HG03469 (cell line): ENCODE data around the gene EHD3.

Experiments
- ATAC-seq: cut with Tn5 transposase; IDR thresholded peaks from one replicate; pipeline ENCODE4 v1.9.1; 2021; ENCODE audit warnings: mild to moderate bottlenecking, moderate library complexity, moderate number of reproducible peaks; ENCODE audit not compliant: unreplicated experiment

Gene EHD3

DNA sequence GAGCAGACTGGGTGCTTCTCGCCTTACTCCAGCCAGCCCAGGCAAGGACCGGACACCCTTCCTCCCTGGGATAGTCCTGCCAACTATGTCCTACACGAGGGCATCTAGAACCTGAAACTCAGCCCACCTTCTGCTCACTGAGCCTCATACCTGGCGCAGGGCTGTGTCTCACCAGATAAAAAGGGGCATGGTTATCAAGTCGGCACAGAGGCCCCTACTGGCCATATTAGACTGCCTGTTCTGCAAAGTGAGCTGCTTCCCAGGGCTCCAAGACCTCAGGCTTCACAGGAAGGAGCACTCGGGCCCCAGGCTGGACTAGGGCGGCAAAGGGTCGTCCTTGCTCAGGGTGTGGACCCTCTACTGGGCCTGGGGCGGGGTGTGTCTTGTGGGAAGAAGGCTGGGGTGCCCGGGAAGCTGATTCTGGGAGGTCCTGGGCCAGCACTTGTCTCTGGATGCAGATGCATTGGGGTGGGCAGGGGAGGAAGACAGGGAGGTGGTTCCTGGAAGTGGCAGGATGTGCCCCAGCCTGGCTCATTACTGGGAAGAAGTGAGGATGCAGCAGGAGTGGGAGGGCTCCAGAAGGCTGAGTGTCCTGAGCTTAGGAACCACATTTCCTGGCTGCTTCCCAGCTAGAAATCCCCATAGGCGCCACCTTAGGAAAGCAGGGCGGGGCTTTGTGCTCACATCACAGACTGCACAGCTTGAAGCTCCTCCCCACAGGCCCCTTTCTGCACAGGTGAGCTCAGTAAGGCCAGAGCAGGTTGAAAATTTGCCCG lies 19.6 kb downstream of the EHD3 start:
- ATAC-seq, result no peak

DNA sequence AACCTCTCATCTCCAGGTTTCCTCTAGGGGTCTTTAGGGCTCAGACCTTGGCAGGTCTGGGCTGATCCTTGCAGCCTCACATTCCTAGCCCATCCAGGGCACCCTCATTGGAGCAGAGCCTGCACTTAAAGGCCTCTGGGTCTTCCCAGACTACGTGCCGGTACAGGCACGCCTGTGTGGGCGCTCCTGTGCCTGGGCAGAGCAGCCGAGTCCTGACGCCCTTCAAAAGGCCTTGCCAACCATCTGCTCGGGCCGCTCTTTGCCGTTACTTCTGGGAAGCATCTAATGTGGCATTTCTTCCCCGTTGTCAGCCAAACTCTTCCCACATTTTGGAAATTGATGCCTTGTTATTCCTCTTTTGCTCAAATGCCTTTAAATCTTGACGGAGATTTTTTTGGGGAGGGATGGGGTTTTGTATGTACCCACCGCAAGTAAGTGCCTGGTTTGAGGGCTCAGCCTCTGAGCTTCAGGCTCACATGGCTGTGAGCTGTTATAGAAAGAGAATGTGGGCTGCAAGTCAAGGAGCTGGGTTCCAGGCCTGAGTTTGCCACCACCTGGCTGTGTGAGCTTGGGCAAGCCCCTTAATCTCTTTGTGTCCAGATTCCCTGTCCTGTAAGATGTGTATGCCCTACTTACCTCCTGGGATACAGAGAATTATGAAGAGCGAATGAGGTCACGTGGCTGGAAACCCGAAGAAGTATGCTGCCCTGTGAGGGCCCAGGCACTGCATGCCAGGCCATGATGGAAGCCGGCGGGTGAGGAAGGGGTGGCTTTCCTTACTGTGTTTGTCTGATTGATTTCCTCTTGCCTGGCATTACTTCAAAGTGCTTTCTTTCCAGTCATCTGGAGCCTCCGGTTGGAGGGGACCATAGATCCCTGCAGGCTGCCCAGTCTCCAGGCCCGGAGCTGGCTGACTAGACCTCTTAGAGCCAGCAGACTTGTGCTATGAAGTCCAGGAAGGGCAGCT lies 20.6 kb downstream of the EHD3 start:
- ATAC-seq, result no peak

DNA sequence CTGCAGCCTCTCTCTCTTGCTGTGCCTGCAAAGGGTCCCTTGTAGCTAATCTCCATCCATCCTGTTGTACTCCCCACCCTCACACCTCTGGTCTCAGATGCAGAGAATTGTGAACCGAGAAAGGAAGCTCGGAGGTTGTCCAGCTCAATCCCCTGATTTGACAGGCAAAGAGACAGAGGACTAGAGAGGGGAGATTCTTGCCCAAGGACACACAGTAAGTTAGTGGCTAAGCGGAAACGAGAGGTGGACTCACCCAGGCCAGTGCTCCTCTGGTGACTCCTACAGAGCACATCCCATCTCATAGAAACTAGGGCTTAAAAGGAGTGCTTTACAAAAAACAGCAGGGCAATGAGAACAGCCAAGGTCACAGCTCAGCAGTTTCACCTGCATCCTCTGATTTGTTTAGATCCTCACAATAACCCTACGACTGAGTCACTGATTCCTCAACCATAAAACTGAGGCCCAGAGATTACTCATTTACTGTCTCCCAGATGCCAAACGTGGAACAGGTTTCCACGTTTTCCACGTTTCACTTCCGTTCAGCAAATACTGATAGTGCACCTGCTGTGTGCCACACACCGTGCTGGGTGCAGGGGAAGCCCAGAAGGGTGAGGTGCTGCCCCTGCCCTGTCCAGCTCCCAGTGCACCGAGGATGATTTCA lies 22.1 kb downstream of the EHD3 start:
- peak; percentile 67 for ATAC-seq

DNA sequence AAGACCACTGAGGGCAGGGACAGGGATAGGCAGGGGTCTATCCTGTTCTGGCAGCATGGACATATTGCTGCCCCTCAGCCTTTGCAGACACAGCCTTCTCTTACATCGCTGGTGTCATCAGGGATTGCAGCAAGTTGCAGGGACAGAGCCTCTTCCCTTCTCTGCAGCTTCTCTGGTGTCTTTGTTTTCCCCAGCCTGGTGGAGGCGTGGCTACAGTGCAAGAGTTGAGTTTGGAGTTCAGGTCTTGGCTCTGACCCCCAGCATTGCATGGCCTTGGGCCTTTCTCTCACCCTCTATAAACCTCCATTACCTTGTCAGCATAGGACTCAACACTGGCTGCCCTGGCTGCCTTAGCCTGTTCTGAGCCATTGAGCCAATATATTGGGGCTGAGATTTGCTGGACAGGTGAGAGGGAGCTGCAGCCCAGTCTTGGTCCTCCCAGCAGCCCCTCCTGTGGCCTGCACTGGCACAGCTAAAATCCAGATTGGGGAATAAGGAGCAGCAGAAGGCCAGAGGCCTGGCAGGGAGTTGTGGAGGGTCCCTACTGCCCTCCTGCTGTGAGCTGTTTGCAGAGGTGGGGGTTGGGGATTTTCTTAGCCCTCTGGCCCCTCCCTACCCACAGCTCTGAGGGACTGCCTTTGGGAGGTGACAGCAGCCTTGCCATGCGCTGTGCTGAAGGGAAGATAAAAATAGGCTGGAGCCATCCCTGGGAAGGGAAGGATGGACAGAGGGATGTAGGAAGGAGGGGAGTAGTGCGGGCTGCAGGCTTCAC lies 22.8 kb downstream of the EHD3 start:
- no peak for ATAC-seq

DNA sequence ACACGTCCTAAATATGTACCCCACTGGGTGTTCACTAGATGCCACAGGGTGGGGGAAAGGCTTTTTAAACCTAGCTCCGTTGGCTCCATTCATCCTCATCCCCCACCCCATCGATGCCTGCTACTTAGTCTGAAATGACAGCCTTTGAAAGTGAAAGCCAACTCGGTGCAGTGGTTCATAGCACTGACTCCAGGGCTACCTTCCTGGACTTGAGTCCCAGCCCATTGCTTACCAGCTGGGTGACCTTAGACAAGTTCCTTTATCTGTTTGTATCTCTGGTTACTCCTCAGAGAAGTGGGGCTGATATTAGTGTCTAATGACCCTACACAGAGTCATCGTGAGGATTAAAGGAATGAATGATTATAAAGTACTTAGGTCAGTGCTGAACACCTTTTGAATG lies 24.4 kb downstream of the EHD3 start:
- ATAC-seq, result peak; percentile 28

DNA sequence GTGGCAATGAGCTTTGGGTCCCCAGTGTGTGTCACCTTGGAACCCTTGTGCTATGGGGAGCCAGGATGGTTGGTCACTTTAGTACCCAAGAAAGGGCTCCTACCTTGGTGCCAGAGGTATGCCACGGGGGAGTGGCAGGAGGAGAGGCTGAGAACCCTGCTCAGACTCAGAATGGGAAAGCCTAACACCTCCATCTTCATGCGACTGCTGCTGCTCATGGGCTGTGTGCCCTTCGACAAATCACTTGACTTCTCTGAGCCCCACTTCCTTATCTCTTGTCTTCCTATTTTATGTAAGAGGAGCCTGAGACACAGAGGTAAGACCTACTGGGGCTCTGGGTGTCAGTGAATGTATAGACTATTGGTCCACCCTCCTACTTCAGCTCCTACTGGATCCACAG lies 25.1 kb downstream of the EHD3 start:
- no peak for ATAC-seq

DNA sequence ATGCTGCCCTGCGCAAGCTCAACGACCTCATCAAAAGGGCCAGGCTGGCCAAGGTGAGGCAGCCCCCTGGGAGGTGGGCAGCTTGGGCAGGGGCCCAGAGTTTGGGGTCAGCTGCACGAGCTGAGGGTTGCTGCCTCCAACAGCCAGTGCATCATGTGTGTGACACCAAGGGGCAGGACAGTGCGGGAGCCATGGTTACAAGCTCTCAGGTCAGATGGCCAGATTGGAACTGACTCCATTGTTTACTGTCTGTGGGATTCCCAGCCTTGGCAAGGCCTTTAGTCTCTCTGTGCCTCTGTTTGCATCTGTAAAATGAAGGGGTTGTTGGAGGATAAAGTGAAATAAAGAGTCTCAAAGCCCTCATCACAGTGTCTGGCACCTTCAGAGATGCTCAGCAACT lies 26.9 kb downstream of the EHD3 start:
- no peak for ATAC-seq

DNA sequence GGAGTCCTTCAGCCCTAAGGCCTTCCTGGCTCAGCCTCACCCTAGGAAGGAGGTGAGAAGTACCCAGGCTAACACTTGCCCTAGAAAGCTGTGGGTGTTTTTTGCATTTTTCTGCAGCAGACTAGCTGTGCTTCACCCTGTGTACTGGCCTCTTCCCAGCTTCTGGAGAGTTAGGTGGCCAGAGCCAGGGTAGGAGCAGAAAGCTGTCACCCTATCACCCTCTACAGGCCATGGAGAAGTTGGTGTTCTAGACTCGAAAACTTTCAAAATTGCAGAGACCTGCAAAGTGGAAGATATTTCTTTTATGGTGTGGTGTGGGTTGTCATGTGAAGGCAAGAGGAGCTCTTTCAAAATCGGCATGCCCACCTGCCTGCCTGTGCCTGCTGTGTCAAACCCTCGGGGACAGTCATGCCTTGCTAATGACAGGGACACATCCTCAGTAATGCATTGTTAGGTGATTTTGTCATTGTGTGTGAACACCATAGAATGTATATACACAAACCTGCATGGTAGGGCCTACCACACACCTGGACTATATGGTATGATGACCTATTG lies 29.8 kb downstream of the EHD3 start:
- ATAC-seq, result no peak

DNA sequence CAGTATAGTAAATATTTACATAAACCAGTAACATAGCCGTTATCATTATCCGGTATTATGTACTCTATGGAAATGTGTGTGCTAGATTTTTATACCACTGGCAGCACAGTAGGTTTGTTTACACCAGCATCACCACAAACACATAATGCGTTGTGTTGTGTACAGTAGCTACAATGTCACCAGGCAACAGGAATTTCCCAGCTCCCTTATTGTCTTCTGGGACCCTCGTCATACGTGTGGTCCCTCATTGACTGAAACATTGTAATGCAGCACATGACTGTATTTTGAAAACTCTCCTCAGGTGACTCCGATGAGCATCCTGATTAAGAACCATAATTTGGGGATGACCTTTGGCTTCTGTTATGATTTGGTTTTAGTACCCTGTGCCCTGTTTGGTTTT lies 31.3 kb downstream of the EHD3 start:
- ATAC-seq, result no peak

DNA sequence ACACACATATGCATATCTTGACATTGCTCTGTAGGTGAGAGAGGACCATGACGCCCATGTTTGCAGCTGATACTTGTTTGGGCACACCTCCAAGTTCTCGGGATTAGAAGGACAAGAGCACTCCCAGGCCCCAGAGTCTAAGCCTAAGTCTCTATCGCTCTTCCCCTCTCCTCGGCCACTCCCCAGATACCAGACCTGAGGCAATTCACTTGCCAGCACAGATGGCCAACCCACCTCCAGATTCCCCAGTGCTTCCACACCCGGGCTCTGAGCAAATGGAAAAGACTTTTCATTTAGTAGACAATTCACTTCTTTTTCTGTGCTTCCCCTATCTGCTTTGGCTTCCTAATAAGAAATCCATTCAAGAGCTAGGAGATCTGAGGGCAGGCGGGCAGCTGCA lies 32.9 kb downstream of the EHD3 start:
- ATAC-seq, result no peak

DNA sequence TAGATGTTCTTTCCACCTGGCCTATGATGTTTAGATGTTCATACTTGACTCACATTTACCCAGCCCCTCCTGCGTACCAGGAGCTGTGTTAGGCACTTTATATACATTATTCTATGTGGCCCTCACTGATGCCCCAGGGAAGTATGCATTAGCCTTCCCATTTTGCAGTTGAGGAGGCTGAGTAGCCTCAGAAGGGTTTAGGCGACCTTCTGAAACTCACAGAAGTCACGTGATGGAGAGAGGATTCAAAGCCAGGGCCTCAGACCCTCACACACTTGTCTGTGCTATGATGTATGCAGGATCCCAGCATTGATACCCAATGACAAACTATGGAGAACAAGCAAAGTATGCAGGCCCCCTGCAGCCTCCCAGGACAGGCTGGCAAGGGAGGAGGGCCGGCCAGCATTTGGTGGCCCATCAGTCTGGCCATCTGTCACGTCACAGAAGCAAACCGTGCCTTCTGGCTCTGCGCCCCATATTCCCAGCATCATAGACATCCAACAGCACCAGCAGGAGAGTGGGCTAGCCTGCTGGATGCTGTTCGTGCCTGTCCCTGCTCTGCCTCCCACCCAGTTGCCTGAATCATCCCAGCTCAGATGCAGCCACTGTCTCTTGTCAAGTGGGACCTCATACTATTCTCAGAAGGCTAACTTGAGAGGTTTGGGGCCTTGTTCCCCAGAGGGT lies 33.6 kb downstream of the EHD3 start:
- no peak for ATAC-seq

DNA sequence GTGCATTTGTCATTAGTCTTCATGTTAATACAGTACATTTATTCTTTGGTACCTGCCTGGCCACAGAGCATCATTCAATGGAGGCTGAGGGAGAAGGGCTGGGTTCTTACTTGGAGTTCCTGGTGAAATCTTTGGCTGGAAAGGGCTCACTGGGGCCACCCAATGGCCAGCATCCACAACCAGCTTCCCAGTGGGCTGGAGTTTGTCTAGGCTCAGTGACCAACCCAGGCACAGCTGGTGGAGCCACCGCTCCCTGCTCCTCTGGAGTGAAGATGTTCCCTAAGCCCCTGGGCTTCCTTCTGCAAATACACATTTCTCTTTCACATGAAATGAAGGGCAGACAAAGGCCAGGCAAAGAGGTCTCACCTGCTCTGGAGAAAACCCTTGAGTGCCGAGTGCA lies 34.4 kb downstream of the EHD3 start:
- no peak for ATAC-seq

DNA sequence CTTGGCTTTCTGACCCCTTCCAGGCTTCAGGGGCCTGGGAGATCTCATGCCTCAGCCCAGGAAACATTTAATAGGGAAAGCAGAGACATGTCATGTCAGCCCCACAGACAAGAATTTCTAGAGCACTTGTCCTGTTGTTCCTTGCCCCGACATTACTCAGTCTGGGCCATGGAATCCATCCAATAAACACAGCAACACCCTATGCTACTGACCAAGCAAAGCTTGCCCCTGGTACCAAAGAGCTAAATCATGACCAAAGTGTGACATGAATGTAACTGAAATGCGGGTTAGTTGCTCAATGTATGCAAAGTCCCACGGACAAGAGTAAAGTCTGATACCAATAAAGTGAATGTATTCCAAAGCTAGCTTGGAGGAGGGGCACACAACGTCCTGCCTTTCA lies 35.1 kb downstream of the EHD3 start:
- no peak for ATAC-seq

DNA sequence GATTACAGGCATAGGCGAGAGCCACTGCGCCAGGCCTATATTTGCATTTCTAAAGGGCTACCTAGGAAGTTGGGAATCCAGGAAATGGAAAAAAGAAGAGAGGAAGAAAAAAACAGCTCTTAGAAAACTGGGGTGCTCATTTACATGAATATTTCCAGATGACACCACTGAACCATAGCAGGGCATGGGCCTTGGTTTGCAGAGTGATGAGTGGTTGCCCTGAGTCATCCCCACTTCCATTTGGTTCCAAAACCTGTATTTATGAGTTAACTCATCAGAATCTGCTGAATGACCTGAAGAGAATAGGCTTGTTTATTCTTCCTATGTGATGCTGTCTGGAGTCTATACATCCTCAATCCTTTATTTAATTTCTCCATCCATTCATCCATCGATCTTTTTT lies 36.2 kb downstream of the EHD3 start:
- no peak for ATAC-seq

DNA sequence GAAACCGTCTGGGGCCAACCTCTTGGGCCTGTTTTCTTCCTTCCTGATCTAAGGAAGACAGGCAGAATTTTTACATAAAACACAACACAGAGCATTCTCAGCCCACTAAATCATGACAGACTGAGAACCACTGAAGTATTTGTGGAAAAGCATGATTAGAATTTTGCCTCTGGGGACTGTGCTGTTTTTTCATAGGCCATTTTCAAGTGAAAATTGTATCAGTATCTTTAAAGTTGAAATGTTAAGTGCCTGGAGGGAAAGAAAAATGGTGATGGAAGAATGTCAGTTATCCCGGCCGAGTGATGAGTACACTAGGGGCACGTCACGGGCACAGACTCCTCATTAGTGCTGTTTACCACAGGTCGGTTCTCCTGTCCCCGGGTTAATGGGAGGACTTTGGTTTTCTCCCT lies 36.9 kb downstream of the EHD3 start:
- ATAC-seq, result no peak

DNA sequence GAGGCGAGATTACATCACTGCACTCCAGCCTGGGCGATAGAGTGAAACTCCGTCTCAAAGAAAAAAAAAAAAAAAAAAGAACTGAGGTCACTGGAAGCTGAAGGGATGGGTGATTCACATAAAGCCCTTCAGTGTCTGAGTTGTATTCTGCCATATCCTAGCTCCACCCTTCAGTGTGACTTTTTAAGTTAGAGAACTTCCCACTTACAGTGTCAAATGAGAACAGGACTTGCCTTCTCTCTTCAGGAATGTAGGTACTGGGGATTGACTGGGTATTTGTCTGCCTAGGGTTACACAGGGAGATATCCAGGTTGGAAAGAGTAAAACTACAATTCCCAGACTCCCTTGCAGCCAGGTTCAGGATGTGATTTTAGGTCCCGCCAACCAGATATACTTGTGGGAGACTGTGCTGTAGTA lies 37.9 kb downstream of the EHD3 start:
- ATAC-seq, result no peak

DNA sequence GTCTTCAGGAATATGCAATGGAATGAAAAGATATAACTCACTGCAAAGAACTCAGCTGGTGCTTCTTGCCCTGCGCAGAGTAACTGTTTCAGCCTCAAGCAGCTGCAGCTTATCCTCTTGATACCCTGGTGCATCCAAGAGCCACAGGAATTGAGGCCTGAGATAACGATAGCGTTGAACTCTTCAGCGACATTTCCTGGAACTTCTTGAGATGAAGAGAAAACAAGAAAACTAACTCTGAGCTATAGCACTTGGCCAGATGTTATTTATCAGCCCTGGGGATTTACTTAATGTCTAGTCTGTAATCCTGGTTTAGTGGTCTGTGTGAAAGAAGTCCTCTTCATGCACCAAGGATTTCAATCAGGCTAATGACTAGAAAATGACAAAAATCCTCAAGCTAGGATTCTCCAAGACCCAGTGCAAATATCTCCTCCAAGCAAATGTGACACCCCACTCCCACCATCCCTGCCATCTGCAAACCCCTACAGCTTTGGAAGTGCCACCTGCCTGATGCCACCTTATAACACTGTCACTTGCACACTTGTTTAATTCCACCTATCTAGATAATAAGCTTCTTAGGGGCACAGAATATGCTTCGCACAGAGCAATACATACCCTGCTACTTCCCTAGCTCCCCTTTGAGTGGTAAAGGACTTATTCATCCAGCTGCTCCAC lies 40.6 kb downstream of the EHD3 start:
- no peak for ATAC-seq

DNA sequence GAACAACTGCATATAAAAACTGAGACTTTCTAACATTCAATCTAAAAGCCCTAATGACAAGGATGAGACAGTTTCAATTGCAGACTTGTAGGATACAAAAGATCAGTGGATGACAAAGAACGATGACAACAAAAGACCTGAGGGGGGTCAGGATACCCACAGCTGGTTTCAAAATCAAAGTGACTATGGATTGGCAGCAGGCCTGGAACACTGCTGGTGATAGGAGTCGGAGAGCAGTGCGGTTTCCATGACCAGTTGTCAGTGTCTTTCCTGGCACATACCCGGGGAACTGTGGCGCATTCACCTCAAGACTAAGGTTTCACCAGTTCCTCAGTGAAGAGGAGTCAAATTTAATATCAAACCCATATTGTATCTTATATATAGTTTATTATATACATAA lies 42.0 kb downstream of the EHD3 start:
- ATAC-seq, result no peak

DNA sequence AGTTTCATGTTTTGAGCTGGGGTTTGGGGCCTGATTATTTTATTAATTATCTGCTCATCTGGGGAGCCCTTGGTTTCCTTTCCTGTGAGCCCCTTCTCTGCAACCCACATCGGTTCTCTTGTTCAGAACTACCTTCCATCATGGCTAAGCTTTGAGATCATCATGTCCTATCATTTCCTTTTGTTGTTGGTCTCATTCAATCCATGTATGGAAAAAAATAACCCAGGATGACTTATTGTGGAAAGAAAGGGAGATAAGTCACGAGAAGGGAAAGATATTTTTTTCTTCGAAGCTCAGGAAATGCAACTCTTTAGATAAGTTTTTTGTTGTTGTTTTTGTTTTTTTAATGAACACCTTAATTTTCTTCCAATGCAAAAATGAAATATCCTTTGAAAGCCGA lies 43.7 kb downstream of the EHD3 start:
- no peak for ATAC-seq
